OCI-LY1 (cell line): ENCODE results near the gene CPXM2.
"Not testable (repeated sequence)": the region's sequence is repeated elsewhere in the genome, so short reads cannot be mapped to it uniquely, and the experiment has no call there.

ENCODE experiments used
- H2AFZ ChIP-seq: fragments of 200-600 bp; sonication (generic), shearing (Covaris generic); 2 replicates; pipeline ENCODE4 v1.6.0; 2014; ENCODE audit warnings: antibody characterized with exemption, mild to moderate bottlenecking, low read length
- H3F3A ChIP-seq: fragments of 200-600 bp; sonication (generic), shearing (Covaris generic); 2 replicates; pipeline ENCODE4 v1.6.0; 2014; ENCODE audit warnings: mild to moderate bottlenecking, antibody characterized with exemption, low read length, moderate library complexity; ENCODE audit not compliant: insufficient read depth
- H3K27ac ChIP-seq: fragments of 200-600 bp; sonication (generic); 2 replicates; pipeline ENCODE4 v1.5.1; 2014; ENCODE audit warnings: low read length, mixed run types, mild to moderate bottlenecking, low read depth; ENCODE audit not compliant: poor library complexity, severe bottlenecking
- H3K27me3 ChIP-seq: fragments of 200-600 bp; sonication (generic); 2 replicates; pipeline ENCODE4 v1.6.0; 2014; ENCODE audit warnings: antibody characterized with exemption, mild to moderate bottlenecking, low read length, moderate library complexity; ENCODE audit not compliant: insufficient read depth
- H3K36me3 ChIP-seq: fragments of 200-600 bp; sonication (generic); 2 replicates; pipeline ENCODE4 v1.6.1; 2014; ENCODE audit warnings: mild to moderate bottlenecking, antibody characterized with exemption, low read length, moderate library complexity, mixed read lengths; ENCODE audit not compliant: insufficient read depth
- H3K4me1 ChIP-seq: fragments of 200-600 bp; sonication (generic); 2 replicates; pipeline ENCODE4 v1.5.1; 2014; ENCODE audit warnings: mild to moderate bottlenecking, low read length, moderate library complexity; ENCODE audit not compliant: insufficient read depth, severe bottlenecking
- H3K4me2 ChIP-seq: fragments of 200-600 bp; sonication (generic), shearing (Covaris generic); 2 replicates; pipeline ENCODE4 v1.6.1; 2014; ENCODE audit warnings: low read length
- H3K4me3 ChIP-seq: fragments of 200-600 bp; sonication (generic); 2 replicates; pipeline ENCODE4 v1.5.1; 2014; ENCODE audit warnings: low read length, low read depth, mild to moderate bottlenecking, mixed read lengths; ENCODE audit not compliant: poor library complexity, severe bottlenecking
- H3K79me2 ChIP-seq: fragments of 200-600 bp; shearing (Covaris generic); 2 replicates; pipeline ENCODE4 v1.6.1; 2016; ENCODE audit warnings: mixed run types, low read length, mixed read lengths; ENCODE audit not compliant: insufficient read depth
- H3K9ac ChIP-seq: fragments of 200-600 bp; sonication (generic), shearing (Covaris generic); 2 replicates; pipeline ENCODE4 v1.6.1; 2014; ENCODE audit warnings: mild to moderate bottlenecking, low read length, mixed read lengths
- H3K9me2 ChIP-seq: fragments of 200-600 bp; sonication (generic), shearing (Covaris generic); 2 replicates; pipeline ENCODE4 v1.6.1; 2014; ENCODE audit warnings: low read depth, mild to moderate bottlenecking, low read length, mixed read lengths
- H3K9me3 ChIP-seq: fragments of 200-600 bp; shearing (Covaris generic); 2 replicates; pipeline ENCODE4 v1.6.1; 2014; ENCODE audit warnings: low read length, mixed read lengths
- H4K20me1 ChIP-seq: fragments of 200-600 bp; sonication (generic), shearing (Covaris generic); 2 replicates; pipeline ENCODE4 v1.6.0; 2016; ENCODE audit warnings: mild to moderate bottlenecking, low read length; ENCODE audit not compliant: insufficient read depth
- EZH2 ChIP-seq: fragments of 200-600 bp; sonication (generic), shearing (Covaris generic); IDR thresholded peaks from 2 replicates; pipeline ENCODE4 v1.8.0; 2017; ENCODE audit warnings: borderline replicate concordance, mixed run types, mild to moderate bottlenecking, antibody characterized with exemption, low read length, moderate library complexity, mixed read lengths
- TF ChIP-seq, protein P1 (sequence below): fragments of 200-600 bp; sonication (generic), shearing (Covaris generic); IDR thresholded peaks from 2 replicates; pipeline ENCODE4 v1.5.1; 2017; ENCODE audit warnings: mild to moderate bottlenecking, antibody characterized with exemption, low read length, moderate library complexity, mixed read lengths

The CPXM2 gene

DNA sequence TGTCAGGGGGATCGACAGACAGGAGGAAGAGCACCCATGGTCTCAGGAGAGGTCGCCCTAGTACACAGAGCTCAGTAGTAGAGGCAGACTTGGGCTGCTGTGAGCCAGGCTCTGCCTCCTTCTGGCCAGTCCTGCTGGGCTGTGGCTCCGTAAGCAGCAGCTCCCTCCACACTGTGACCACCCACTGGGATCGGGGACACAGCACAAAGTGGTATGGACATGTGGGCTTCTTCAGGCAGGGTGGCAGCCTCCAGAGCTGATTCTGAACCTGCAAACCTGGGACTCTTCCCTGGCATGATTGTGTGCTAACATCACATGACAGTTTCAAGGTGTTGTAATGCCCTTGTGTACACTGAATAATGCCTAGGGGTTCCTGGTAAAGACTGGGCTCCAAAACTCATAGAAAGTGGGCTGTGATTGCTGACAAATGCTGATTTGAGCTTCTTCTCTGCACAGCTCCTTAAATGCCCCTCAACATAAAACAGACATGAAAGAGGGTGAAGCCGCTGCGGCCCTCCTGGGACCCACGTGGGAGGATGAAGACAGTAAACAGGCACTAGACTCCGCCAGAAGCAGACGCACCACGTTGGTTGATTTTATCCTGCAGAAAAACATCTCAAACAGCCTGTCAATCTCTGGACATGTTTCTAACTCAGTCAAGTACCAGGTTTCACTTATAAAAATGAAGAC is 148.7 kb downstream of the CPXM2 start:
- no peak overlapping the region for H3K9ac ChIP-seq
- H3K9me3 ChIP-seq = no peaks in the 10 kb centered on the region
- no peaks in the 10 kb centered on the region for H3K79me2 ChIP-seq
- no peak overlapping the region for H2AFZ ChIP-seq
- H4K20me1 ChIP-seq = no peaks in the 10 kb centered on the region
- no peak overlapping the region for H3K27ac ChIP-seq
- no peaks in the 10 kb centered on the region for H3K4me1 ChIP-seq
- TF ChIP-seq EZH2 = no peak
- TF ChIP-seq, protein P1, sequence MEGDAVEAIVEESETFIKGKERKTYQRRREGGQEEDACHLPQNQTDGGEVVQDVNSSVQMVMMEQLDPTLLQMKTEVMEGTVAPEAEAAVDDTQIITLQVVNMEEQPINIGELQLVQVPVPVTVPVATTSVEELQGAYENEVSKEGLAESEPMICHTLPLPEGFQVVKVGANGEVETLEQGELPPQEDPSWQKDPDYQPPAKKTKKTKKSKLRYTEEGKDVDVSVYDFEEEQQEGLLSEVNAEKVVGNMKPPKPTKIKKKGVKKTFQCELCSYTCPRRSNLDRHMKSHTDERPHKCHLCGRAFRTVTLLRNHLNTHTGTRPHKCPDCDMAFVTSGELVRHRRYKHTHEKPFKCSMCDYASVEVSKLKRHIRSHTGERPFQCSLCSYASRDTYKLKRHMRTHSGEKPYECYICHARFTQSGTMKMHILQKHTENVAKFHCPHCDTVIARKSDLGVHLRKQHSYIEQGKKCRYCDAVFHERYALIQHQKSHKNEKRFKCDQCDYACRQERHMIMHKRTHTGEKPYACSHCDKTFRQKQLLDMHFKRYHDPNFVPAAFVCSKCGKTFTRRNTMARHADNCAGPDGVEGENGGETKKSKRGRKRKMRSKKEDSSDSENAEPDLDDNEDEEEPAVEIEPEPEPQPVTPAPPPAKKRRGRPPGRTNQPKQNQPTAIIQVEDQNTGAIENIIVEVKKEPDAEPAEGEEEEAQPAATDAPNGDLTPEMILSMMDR = no peak
- no peak overlapping the region for H3K4me2 ChIP-seq
- H3K4me3 ChIP-seq = no peak overlapping the region
- no peaks in the 10 kb centered on the region for H3F3A ChIP-seq
- H3K36me3 ChIP-seq = no peaks in the 10 kb centered on the region
- no peaks in the 10 kb centered on the region for H3K27me3 ChIP-seq
- H3K9me2 ChIP-seq = no peaks in the 10 kb centered on the region

DNA sequence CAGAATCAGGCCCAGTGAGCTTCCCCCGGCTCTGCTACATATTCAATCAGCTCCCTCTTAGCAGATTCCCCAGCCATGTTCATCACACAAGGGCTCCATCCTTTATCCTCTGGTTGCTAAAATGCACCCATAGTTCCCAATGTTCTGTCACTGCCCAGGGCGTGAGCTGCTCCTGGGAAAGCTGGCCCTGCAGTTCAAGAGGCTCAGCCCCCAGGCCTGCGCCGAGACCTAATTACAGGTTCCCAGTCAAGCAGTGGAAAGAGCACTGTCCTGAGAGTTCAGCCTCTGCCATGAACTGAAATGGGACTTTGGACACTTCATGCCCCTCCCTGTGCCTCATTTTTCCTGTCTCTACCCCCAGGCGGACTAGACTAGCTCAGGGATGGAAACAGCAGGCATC is 149.9 kb downstream of the CPXM2 start:
- H3K27me3 ChIP-seq = no peaks in the 10 kb centered on the region
- H3K4me2 ChIP-seq = no peak overlapping the region
- no peaks in the 10 kb centered on the region for H3K79me2 ChIP-seq
- no peak overlapping the region for H2AFZ ChIP-seq
- no peak overlapping the region for H3K9ac ChIP-seq
- no peaks in the 10 kb centered on the region for H3K9me2 ChIP-seq
- no peaks in the 10 kb centered on the region for H3K9me3 ChIP-seq
- no peak overlapping the region for H3K4me3 ChIP-seq
- no peaks in the 10 kb centered on the region for H3F3A ChIP-seq
- H3K27ac ChIP-seq = no peak overlapping the region
- no peaks in the 10 kb centered on the region for H4K20me1 ChIP-seq
- TF ChIP-seq, protein P1 = no peak
- TF ChIP-seq EZH2 = no peak
- H3K4me1 ChIP-seq = no peaks in the 10 kb centered on the region
- no peaks in the 10 kb centered on the region for H3K36me3 ChIP-seq

DNA sequence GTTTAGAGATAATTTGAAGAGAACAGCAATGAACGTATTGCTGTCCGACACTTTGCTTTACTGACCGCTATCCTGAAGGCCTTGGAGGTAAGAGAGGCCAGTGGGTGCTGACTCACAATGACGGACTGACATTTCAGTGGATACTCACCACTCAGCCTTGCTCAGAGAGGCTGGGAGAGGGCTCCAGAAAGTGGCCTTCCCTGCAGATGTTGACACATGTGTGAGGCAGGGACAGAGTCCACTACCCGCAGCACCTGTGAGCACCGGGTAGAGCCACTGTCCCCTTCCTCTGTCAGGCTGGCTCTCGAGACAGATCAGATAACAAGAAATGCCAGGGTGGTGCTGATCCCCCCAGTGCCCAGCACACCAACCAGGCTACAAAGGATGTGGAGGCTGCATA is 150.5 kb downstream of the CPXM2 start:
- TF ChIP-seq, protein P1 = no peak
- no peak for TF ChIP-seq EZH2
- H2AFZ ChIP-seq = no peak overlapping the region

DNA sequence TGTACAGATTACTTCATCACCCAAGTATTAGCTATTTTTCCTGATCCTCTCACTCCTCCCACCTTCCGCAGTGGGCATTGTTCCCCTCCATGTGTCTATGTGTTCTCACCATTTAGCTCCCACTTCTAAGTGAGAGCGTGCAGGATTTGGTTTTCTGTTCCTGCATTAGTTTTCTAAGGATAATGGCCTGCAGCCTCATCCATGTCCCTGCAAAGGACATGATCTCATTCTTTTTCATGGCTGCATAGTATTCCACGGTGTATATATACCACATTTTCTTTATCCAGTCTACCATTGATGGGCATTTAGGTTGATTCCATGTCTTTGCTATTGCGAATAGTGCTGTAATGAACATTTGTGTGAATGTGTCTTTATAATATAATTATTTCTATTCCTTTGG is 154.7 kb downstream of the CPXM2 start:
- not testable (repeated sequence) for H3F3A ChIP-seq, H3K9me3 ChIP-seq, H3K4me2 ChIP-seq, H3K4me3 ChIP-seq, H3K27me3 ChIP-seq, H3K9ac ChIP-seq, H3K79me2 ChIP-seq, H3K4me1 ChIP-seq, H4K20me1 ChIP-seq, H3K36me3 ChIP-seq, H3K9me2 ChIP-seq, H3K27ac ChIP-seq, H2AFZ ChIP-seq

More for the DNA sequence above, 150.5 kb downstream of the CPXM2 start:
- no peaks in the 10 kb centered on the region for H3K9me3 ChIP-seq
- H3K4me3 ChIP-seq = no peak overlapping the region
- no peaks in the 10 kb centered on the region for H3F3A ChIP-seq
- no peaks in the 10 kb centered on the region for H3K36me3 ChIP-seq
- H3K4me2 ChIP-seq = no peak overlapping the region
- no peaks in the 10 kb centered on the region for H3K27me3 ChIP-seq
- no peak overlapping the region for H3K9ac ChIP-seq
- H3K27ac ChIP-seq = no peak overlapping the region
- no peaks in the 10 kb centered on the region for H3K9me2 ChIP-seq
- no peaks in the 10 kb centered on the region for H3K4me1 ChIP-seq
- H4K20me1 ChIP-seq = no peaks in the 10 kb centered on the region
- H3K79me2 ChIP-seq = no peaks in the 10 kb centered on the region
